Measurements from ENCODE around the gene PCDHGA12.
"Not testable (repeated sequence)": the region's sequence is repeated elsewhere in the genome, so short reads cannot be mapped to it uniquely, and the experiment has no call there.

- TF ChIP-seq, protein P1, sequence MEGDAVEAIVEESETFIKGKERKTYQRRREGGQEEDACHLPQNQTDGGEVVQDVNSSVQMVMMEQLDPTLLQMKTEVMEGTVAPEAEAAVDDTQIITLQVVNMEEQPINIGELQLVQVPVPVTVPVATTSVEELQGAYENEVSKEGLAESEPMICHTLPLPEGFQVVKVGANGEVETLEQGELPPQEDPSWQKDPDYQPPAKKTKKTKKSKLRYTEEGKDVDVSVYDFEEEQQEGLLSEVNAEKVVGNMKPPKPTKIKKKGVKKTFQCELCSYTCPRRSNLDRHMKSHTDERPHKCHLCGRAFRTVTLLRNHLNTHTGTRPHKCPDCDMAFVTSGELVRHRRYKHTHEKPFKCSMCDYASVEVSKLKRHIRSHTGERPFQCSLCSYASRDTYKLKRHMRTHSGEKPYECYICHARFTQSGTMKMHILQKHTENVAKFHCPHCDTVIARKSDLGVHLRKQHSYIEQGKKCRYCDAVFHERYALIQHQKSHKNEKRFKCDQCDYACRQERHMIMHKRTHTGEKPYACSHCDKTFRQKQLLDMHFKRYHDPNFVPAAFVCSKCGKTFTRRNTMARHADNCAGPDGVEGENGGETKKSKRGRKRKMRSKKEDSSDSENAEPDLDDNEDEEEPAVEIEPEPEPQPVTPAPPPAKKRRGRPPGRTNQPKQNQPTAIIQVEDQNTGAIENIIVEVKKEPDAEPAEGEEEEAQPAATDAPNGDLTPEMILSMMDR (IDR thresholded peaks at IDR 0.05), result not testable (repeated sequence)
- not testable (repeated sequence) for TF ChIP-seq POLR2A (IDR thresholded peaks at IDR 0.05)
Measured at GRCh38 chr5:141432726-141433125, 2.4 kb downstream of the PCDHGA12 start.

Data from lower leg skin (tissue), 3 donors.